ENCODE data around the gene GCLM.
A peak's percentile ranks its signal among the peaks of the same experiment; 100 is the strongest.

Gene GCLM

GRCh38 chr1:93846206-93846991 is 62.8 kb downstream of the GCLM start:
- DNase-seq (ENCODE audit: low spot score), result peak; percentile 84

- no peak for DNase-seq (ENCODE audit: low spot score)
These were observed 63.6 kb downstream of the GCLM start for GRCh38 chr1:93845538-93846205.

GRCh38 chr1:93844262-93845045 is 64.8 kb downstream of the GCLM start:
- peak; percentile 67 for DNase-seq (ENCODE audit: low spot score)

- DNase-seq (ENCODE audit: low spot score), result no peak
These were observed 66.3 kb downstream of the GCLM start for GRCh38 chr1:93842750-93843500.

GRCh38 chr1:93841771-93842170 is 67.5 kb downstream of the GCLM start:
- no peak for DNase-seq (ENCODE audit: low spot score)

GRCh38 chr1:93840956-93841482 is 68.2 kb downstream of the GCLM start:
- no peak for DNase-seq (ENCODE audit: low spot score)

- DNase-seq (ENCODE audit: low spot score), result no peak
These were observed 69.5 kb downstream of the GCLM start for GRCh38 chr1:93839753-93840152.

- no peak for DNase-seq (ENCODE audit: low spot score)
These were observed 69.9 kb downstream of the GCLM start for GRCh38 chr1:93839307-93839706.

GRCh38 chr1:93837961-93838360 is 71.3 kb downstream of the GCLM start:
- DNase-seq (ENCODE audit: low spot score), result no peak

Data from germinal center (tissue), 1 donor.